ENCODE results near the gene CACYBP.
"Not testable (repeated sequence)": the region's sequence is repeated elsewhere in the genome, so short reads cannot be mapped to it uniquely, and the experiment has no call there.

Gene CACYBP

DNA sequence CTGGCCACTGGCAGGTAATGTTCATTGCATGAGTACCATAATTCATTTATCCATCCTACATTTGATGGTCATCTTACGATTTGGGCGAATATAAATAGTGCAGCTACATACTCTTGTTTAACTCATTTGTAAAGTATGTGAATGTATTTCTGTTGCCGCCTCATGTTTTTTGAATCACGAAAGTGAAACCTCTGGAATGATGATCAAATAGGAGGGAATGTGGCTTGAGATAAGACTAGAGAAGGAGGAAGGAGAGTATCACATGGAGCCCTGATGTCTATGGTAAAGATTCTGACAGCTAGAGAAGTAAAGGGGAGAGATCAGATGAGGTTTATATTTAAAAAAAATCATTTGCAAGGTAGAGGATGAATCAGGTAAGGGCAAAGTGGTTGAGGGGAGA lies 15.5 kb downstream of the CACYBP start:
- FAIRE-seq: no peak

DNA sequence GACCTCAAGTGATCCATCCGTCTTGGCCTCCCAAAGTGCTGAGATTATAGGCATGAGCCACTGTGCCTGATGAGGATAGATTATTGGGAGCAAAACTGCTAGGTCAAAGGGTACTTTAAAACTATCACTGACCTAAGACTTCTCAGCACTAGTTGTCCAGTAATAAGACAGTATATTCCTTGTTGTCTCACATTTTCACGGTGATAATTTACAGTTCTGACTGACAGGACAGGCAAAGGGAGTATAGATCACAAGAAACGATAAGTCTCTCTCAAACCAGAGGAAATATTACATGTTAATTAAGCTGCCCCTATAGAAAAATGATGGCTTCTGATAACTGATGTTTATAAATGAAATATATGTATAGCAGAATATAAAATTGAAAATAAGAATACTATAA lies 19.8 kb downstream of the CACYBP start:
- no peak for FAIRE-seq

DNA sequence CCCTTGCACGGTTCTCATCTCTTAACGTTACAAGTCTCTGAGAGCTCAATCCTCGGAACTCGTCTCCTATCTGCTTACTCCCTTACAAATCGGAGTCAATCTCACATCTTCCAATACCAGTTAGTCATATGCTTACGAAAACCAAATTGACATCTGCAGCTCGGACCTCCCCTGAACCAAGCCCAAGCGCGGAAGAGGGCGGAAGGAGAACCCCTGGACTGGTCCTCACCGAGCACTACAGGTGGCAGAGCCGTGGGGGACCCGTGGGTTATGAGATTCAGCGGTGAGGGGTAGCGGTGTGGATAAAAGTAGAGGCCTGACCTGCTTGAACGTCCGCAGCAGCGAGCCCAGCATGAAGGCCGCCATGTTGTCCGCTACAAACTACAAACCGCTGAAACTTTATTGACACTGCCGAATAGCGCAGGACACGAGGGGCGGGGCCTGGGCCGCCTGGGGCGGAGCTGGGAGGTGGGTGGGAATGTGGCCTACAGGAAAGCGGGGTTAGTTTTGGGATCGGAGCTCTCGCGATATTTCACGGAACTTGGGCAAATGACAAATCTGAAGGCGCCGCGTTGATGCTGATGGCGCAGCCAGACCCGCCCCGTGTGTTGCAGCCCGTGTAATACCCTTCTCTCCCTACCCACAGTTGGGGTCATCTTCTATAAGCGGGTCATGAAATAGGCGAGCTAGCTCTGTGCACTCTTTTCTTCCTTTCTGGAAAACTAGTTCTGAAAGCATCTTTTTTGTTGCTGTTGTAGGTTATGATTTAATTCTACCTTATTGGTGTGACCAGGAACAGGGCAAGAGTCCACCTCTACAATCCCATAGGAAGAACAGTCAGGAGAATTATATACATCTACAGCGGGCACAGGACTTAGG lies 23.5 kb downstream of the CACYBP start, which contains the start of gene MRPS14:
TSS of gene MRPS14 (minus strand) at position 383 of the 879 bp plus-strand sequence. CDS start at position 366, 17 bp downstream.
- peak; percentile 98 for FAIRE-seq

DNA sequence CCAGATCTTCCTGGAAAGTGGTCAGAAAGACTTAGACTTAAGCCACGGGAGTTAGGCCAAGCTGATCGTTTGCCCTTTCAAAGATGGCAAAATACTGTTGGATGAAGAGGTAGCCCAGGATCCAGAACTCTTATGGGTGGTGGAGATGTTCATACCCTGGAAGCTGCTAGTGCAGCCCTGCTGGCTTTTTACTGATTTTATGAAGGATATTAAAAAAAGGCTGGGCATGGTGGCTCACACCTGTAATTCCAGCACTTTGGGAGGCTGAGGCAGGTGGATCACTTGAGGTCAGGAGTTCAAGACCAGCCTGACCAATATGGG lies 24.1 kb downstream of the CACYBP start:
- not testable (repeated sequence) for FAIRE-seq

DNA sequence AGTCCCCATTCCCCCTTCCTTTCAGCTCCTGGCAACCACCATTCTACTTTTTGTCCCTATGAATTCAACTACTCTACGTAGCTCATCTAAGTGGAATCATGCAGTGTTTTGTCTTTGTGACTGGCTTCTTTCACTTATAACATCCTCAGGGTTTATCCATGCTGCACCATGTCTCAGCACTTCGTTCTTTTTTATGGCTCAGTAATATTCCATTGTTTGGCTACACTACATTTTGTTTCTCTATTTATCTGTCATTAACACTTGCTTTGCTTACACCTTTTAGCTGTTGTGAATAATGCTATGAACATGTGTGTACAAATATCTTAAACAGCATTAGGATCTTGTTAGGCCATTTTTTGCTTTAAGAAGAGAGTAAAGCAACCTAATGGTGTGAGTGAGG lies 25.0 kb downstream of the CACYBP start:
- no peak for FAIRE-seq

DNA sequence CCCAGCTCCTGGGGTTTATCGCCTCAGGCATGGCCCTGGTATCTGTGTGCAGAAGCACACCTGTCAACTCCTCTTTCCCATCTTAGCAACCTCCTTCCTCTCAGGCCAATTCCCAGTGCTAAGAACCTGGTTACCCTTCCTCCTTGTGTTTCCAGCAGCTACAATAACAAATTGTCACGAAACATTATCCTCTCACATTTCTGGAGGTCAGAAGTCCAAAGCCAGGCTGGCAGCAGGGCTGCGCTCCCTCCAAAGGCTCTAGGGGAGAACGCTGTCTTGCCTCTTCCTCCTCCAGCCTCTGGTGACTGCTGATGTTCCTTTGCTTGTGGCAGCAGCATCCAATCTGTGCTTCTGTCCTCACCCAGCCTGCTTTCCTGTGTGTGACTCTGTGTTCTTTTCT lies 34.2 kb downstream of the CACYBP start:
- FAIRE-seq: no peak

DNA sequence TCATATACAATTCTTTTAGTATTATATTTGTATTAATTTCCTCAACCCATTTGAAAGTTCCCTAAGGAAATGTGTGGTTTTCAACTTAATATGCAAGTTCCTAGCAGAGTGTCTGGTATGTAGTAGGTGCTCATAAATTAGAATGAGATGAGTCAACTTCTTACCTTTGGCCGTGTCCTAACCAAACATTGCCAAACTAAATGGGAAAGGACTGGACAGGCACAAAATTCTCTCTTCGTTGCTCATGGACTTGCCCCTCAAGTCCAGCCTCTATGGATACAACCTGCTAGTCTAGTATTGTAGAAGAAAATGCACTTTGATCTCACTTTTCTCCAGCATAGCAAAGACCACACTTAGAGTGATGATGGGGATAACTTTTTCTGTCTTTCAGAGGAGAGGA lies 35.0 kb downstream of the CACYBP start:
- FAIRE-seq: no peak

DNA sequence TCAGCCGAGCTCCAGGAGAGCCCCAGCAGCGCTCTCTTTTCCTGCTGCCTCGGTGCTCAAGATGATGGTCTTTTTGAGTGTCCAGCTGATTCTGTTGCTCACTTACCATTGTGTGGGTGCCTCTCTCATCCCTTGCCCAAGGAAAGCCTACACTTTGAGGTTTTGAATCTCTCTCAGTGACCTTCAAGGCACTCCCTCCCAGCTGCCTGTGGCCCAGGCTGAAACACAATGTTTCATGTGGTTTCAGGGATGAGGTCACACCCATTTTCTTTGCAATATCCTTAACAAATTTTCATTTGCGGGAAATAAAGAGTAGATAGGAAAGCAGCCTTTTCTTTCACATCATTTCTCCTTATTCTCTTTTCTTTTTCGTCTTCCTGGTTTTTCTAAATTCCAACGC lies 36.1 kb downstream of the CACYBP start:
- FAIRE-seq: no peak

DNA sequence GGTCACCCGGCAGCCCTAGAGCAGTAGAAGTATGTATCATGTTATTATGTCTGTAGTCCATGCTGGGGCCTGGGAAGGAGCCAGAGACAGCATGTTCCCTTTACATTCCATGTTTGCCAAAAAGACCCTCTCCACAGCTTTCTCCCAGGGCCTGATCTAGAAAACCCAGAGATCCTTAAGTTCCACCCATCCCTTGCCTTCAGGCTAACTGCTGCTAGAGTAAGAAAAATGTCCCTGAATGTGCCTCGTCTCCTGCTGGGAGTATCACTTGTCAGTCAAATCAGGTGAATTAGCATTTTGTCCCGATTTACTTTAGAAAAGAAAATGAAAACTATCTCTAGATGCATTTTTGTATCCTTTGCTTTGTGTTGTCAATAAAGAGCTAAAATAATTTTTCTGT lies 36.7 kb downstream of the CACYBP start:
- FAIRE-seq: no peak

DNA sequence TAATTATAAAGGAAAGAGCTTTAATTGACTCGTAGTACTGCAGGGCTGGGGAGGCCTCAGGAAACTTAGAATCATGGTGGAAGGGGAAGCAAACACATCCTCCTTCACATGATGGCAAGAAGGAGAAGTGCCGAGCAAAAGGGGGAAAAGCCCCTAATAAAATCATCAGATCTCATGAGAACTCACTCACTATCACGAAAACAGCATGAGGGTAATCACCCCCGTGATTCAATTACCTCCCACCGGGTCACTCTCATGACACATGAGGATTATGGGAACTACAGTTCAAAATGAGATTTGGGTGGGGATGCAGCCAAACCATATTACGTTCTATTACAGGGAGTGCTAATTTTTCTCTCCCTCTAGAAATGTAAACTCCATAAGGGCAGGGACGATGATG lies 37.7 kb downstream of the CACYBP start:
- FAIRE-seq: no peak

DNA sequence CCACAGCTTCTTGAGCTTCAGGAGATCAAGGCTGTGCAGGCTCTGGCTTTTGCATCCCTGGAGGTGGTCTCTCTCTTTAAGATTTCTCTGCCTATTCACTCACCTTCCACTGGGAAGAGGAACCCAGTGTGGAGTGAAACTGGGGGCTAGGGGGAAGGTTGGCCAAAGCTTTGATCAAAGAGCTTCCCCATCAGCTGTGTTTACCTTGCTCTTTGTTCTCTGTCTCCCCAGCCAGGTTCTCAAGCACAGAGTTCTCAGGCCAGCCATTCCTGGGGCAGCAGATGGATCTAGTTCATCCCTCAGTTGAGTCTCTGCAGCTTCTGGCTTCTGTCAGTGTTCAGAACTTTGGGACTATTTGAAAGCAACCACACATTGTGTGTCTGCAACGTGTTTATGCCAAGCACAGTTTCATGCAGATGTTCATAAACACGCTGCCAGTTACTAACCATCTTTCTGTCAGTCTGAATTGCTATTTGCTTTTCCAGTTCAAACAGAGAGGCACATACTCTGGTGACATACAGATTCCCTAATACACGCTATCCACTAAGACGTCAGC lies 40.7 kb downstream of the CACYBP start:
- FAIRE-seq: no peak

DNA sequence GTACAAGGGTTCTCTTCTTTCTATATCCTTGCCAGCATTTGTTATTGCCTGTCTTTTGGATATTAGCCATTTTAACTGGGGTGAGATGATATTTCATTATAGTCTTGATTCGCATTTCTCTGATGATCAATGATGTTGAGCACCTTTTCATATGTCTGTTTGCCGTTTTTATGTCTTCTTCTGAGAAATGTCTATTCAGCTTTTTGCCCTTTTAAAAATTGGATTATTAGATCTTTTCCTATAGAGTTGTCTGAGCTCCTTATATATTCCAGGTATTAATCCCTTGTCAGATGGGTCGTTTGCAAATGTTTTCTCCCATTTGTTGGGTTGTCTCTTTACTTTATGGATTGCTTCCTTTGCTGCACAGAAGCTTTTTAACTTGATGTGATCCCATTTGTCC lies 42.9 kb downstream of the CACYBP start:
- no peak for FAIRE-seq

DNA sequence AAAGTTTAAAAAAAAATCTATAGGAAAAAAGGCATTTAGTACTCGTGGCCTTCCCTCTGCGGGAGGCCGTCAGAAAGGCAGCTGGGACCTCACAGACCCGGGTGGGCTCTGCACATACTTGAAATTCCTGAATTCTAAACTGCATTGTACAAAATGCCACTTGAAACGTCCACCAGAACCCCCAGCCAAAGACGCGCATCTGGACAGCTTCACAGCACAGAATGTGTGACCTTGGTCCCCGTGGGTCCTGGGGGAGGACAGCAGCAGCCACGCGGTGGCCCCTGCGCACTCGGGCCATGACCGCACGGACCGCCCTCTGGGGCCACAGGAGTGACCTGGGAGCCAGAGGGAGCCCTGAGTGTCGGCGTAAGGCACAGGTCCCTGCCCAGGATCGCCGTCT lies 44.1 kb downstream of the CACYBP start:
- FAIRE-seq: no peak

DNA sequence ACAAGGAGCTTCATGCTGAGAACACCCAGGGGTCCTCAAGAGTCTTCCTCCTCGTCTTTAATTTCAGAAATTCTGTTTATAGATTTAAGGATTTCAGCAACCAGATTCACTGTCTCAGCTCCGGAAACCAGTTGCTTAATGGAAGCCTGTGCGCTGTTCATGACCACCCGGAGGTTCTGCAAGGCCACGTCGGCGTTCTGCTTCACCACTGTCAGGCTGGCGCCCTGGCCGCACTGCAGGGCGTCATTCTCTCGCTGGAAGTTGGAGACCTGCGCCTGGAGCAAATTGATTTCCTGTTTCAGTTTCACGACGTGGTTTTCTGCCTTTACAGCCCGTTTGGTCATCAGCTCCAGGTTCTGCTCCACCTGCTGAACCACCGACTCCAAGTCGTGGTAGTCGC lies 44.8 kb downstream of the CACYBP start:
- not testable (repeated sequence) for FAIRE-seq

DNA sequence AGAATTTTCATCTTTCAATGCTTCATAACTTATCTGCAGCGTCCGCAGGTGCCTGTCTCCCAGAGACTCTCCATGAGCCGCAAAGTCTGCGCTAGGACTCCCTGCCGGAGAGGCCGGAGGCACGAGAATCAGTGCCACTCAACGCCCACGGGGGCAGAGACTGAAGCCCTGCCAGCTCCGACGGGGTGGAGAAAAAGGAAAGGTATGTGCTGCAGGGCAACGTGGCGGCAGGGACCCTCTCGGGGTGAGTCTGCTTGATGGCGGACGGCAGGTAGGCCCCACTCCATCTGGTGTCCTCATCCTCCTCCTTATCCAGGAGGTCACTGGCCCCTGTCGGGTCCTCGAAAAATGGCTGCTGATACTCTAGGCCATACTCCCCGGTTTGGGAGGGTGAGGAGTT lies 45.4 kb downstream of the CACYBP start:
- FAIRE-seq: no peak

DNA sequence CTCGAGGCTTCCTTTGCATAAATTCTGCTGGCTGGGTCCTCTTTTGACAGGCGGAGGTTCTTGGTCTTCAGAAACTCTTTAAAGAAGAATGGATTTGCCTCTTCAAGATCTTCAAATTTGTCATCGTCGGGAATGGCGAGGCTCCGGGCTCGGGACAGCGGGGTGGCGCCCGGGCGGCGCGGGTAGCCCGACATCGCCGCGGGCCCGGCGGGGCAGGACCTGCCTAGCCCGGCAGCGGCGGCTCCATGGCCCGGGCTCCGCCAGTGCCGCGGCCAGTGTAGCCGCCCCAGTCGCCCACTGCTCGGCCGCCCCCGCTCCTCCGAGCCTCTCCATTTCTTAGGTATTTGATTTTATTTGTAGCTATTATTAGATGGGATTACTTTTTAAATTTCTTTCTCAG lies 45.8 kb downstream of the CACYBP start:
- FAIRE-seq: no peak

DNA sequence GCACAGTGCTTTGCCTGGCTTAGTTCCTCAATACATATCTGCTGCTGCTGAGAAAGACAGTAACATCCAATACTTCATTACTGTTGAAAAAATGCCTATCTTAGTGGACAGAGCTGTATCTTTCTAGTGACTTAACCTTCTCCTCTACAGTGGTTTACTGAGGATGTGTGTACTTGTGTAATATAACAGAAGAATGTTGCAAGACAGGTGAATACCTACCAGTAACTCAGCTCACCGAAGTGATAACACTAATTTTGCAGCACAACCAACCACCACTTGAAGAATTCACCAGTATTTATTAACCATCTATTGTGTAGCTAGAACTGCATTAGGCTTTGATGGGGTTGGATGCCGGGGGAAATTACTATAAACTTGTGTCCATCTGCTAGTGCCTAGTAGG lies 51.2 kb downstream of the CACYBP start:
- FAIRE-seq: no peak

DNA sequence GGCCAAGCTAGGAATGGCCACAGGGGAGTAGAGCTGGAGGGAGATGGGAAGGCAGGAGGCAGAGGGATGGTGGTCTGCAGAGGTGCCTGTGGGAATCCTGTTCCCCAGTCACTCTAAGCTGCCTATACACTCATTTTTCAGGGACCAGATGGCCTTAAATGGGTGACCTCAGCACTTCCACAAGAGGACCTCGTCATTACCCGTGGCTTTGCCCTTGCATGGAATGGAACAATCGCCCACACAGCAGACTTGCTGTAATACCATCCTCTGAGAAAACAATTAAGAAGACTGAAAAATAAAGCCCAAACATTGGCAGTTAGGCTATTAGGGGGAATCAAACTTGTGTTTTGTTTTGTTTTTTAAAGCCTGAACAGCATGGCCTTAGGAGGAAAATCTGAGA lies 55.0 kb downstream of the CACYBP start:
- no peak for FAIRE-seq

Data from G401.6 (cell line).